ENCODE results near the gene SOX6.

GRCh38 chr11:16058671-16059070 lies 297.7 kb downstream of the SOX6 start:
- no peak for TF ChIP-seq MYC (IDR thresholded peaks at IDR 0.05; ENCODE audit: low read depth, low read length)
- no peak for TF ChIP-seq POLR2AphosphoS5 (IDR thresholded peaks at IDR 0.05; ENCODE audit: insufficient read depth, low read depth, low read length)
- TF ChIP-seq GATA2 (IDR thresholded peaks at IDR 0.05; ENCODE audit: insufficient read depth, insufficient read length, low read depth, low read length), result no peak
- TF ChIP-seq CTCF (IDR thresholded peaks at IDR 0.05; ENCODE audit: extremely low read depth in 1 of 2, insufficient read depth in 1 of 2, low read depth in 1 of 2, low read length in 2 of 2), result no peak
- no peak for TF ChIP-seq POLR2A (IDR thresholded peaks at IDR 0.05; ENCODE audit: low read depth, low read length)
- no peak for TF ChIP-seq MAX (IDR thresholded peaks at IDR 0.05; ENCODE audit: insufficient read depth, insufficient read length)
- TF ChIP-seq EZH2 (IDR thresholded peaks at IDR 0.05; ENCODE audit: borderline replicate concordance, low read depth, low read length, severe bottlenecking), result no peak
- TF ChIP-seq FOS (IDR thresholded peaks at IDR 0.05; ENCODE audit: borderline replicate concordance, insufficient read depth, low read length), result no peak
- TF ChIP-seq JUN (IDR thresholded peaks at IDR 0.05; ENCODE audit: borderline replicate concordance, insufficient read depth, insufficient read length, low read depth), result no peak
